ENCODE data around the gene IGFBP6. TPM values are rescaled to one million over a fixed set of nuclear protein-coding genes. Genes with fewer than 3 reads are reported as not detected.

The IGFBP6 gene
- total and polyA plus RNA-seq, 2 donors (not counting 1 experiment from before 2014, with no cell fraction given), result 0.30 TPM; not detected in 1

DNA sequence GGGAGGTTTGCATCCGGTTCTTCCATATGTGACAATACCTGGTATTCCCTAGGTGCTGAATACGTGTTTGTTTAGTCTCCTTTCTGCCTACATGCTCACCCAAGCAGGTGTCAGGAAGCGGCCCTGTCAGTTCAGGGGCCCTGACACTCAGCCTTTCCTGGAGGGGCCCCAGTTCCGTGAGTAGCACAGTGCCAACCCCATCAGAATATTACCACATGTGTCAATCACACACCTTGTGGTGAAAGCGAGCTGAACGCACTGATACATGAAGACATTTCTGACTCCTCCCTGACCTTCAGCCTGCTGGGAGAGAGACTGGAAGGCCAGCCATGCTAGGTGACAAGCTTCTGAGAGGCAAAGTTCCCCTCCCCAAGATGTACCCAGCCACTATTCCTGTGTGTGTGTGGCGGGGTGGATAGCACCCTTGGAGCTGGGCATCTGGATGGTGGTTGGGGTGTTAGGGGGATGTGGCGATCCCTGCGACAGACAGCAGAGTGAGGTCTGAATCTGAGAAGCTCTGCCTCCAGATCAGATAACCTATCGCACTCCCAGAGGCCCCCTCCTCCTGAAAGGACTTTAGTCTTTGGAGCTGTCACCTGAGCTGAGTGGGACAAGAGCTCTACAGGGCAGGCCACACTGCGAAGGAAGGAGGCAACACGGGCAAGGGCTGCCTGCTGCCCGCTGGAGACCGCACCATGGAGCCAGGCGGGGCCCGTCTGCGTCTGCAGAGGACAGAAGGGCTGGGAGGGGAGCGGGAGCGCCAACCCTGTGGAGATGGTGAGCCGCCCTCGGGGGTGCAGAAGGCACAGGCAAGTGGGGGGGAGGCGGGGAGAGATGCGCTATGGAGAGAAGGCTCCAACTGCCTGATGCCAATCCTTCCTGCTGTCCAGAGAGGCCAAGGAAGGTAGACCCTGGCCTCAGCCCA, 5.7 kb downstream of the IGFBP6 start, which contains the start of gene SOAT2:
Gene SOAT2, plus strand, starts transcription at position 604 of the 925 bp plus-strand sequence. Its CDS starts 92 bp downstream, at position 696.
- Histone ChIP-seq H3K4me3 (ENCODE audit: control extremely low read depth in 1 of 5, extremely low read depth in 1 of 5, insufficient read depth in 1 of 5, low read depth in 2 of 5, low read length in 4 of 5) (no peak within 1 kb of the TSS), H3K9ac (ENCODE audit: low read length) (no peak within 1 kb of the TSS), H3K9me3 (ENCODE audit: control extremely low read depth in 1 of 3, control insufficient read depth in 2 of 3, insufficient read depth in 1 of 3, low read length in 2 of 3) (no peaks in the 10 kb centered on the region), H3K27me3 (replicated peaks in 1 of 4; ENCODE audit: control extremely low read depth in 1 of 4, control insufficient read depth in 3 of 4, insufficient read depth in 4 of 4, low read length in 3 of 4) (no peaks in the 10 kb centered on the region), H3K36me3 (replicated peaks in 1 of 2; ENCODE audit: control extremely low read depth in 1 of 2, control insufficient read depth in 1 of 2, extremely low read depth in 1 of 2, insufficient read depth in 2 of 2, low read length in 1 of 2) (no peaks in the 10 kb centered on the region), H3K4me1 (ENCODE audit: control insufficient read depth in 2 of 2, insufficient read depth in 2 of 2, low read length in 2 of 2) (peaks cover 26 to 36% of the 10 kb centered on the region in 2 donors), H3K27ac (ENCODE audit: low read length in 2 of 2) (peak within 1 kb of the TSS in 1 of 2 donors; percentile 24), H3K79me2 (ENCODE audit: control insufficient read depth, insufficient read depth, low read length) (no peaks in the 10 kb centered on the region), H3K4me2 (replicated peaks; ENCODE audit: low read depth, low read length, poor library complexity, severe bottlenecking) (peak within 1 kb of the TSS; percentile 26), H4K20me1 (ENCODE audit: control insufficient read depth, insufficient read depth, low read length, poor library complexity, severe bottlenecking) (no peaks in the 10 kb centered on the region), H2AFZ (ENCODE audit: insufficient read depth, low read depth, low read length, poor library complexity, severe bottlenecking) (peak within 1 kb of the TSS; percentile 23)
- CTCF ChIA-PET, result interaction anchor here (0.5 to 13.1 kb wide), 7 partner anchors 9 to 56 kb away, joined by 3 to 344 read pairs (median 4); partner anchors contain the start of gene SPRYD3
- Mint-ChIP-seq H3K4me3 (peak within 1 kb of the TSS; percentile 21), H3K27ac (peak within 1 kb of the TSS; percentile 75), H3K4me1 (peaks cover 26% of the 10 kb centered on the region), H3K9me3 (ENCODE audit: insufficient read depth) (no peaks in the 10 kb centered on the region), H3K27me3 (peaks cover 3% of the 10 kb centered on the region)
- ATAC-seq (ENCODE audit: low read depth) (no peak), DNase-seq (peak; percentile 42)
- TF ChIP-seq EZH2 (IDR thresholded peaks at IDR 0.05; ENCODE audit: borderline replicate concordance, insufficient read depth, low read depth, low read length, poor library complexity, severe bottlenecking), result no peak
- TF ChIP-seq, protein P1, sequence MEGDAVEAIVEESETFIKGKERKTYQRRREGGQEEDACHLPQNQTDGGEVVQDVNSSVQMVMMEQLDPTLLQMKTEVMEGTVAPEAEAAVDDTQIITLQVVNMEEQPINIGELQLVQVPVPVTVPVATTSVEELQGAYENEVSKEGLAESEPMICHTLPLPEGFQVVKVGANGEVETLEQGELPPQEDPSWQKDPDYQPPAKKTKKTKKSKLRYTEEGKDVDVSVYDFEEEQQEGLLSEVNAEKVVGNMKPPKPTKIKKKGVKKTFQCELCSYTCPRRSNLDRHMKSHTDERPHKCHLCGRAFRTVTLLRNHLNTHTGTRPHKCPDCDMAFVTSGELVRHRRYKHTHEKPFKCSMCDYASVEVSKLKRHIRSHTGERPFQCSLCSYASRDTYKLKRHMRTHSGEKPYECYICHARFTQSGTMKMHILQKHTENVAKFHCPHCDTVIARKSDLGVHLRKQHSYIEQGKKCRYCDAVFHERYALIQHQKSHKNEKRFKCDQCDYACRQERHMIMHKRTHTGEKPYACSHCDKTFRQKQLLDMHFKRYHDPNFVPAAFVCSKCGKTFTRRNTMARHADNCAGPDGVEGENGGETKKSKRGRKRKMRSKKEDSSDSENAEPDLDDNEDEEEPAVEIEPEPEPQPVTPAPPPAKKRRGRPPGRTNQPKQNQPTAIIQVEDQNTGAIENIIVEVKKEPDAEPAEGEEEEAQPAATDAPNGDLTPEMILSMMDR (IDR thresholded peaks at IDR 0.05), result no peak
- WGBS (ENCODE audit: insufficient coverage), result 67% methylated on average over 20 of the region's 23 CpGs
- intact Hi-C loops (cut with micrococcal nuclease), result no loop called here
- POLR2A ChIA-PET, result no interaction called here

Measured in B cell (primary cell).